Measurements from ENCODE around the gene ADGRG2. TPM values are rescaled to one million over a fixed set of nuclear protein-coding genes. Genes with fewer than 3 reads are reported as not detected.

ADGRG2 gene
- total RNA-seq, 1 experiment from 2014 or later = not detected

DNA sequence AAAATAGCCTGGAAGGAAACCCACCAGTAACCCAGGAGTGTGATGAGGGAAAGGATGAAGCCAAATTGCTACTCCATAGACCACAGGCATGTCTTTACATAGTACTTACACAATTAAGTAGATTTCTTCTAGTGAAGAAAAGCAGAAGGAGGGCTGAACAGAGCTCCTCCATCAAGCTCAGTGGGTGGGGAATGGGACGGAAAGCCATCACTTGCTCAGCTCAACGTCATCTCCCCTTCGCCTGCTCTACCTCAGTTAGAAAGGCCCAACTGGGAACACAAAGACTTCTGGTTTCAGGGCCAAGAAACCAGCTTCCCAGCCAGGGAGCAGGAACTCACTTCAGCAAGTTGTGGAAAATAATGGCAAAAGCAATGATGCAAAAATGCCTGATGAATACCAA is 36.6 kb downstream of the ADGRG2 start:
- TF ChIP-seq POLR2AphosphoS5 (IDR thresholded peaks at IDR 0.05; ENCODE audit: low read depth, low read length) (no peak), CBX3 (IDR thresholded peaks at IDR 0.05; ENCODE audit: low read depth) (no peak), ELF1 (IDR thresholded peaks at IDR 0.05; ENCODE audit: borderline replicate concordance, low read depth) (no peak), ZNF274 (IDR thresholded peaks at IDR 0.05; ENCODE audit: low read depth, low read length) (no peak), JUND (IDR thresholded peaks at IDR 0.05) (no peak), EZH2phosphoT487 (IDR thresholded peaks at IDR 0.05; ENCODE audit: borderline replicate concordance) (no peak), ZFX (IDR thresholded peaks at IDR 0.05) (no peak), YY1 (IDR thresholded peaks at IDR 0.05; ENCODE audit: extremely low read depth, insufficient replicate concordance, low read depth, low read length) (no peak)
- no peak for ATAC-seq
- Histone ChIP-seq H3K4me2 (ENCODE audit: low read length) (no peak overlapping the region), H3K36me3 (ENCODE audit: control insufficient read depth in 1 of 2, insufficient read depth in 2 of 2, low read length in 2 of 2) (no peaks in the 10 kb centered on the region), H3K9me2 (ENCODE audit: insufficient read depth) (no peaks in the 10 kb centered on the region), H3K27ac (ENCODE audit: low read depth, low read length) (no peak overlapping the region), H3K9ac (ENCODE audit: low read length) (no peak overlapping the region), H4K20me1 (ENCODE audit: insufficient read depth) (no peaks in the 10 kb centered on the region), H3K27me3 (ENCODE audit: insufficient read depth, low read length) (no peaks in the 10 kb centered on the region), H3K4me1 (ENCODE audit: control insufficient read depth in 1 of 2, insufficient read depth in 2 of 2, low read length in 2 of 2) (no peaks in the 10 kb centered on the region), H3K4me3 (replicated peaks in 1 of 2; ENCODE audit: low read depth in 1 of 2, low read length in 2 of 2) (no peak overlapping the region), H2AFZ (ENCODE audit: low read depth, low read length, poor library complexity, severe bottlenecking) (no peak overlapping the region), H3K79me2 (ENCODE audit: insufficient read depth, low read length) (no peaks in the 10 kb centered on the region), H3K9me3 (ENCODE audit: control insufficient read depth in 1 of 2, insufficient read depth in 1 of 2, low read depth in 1 of 2, low read length in 2 of 2) (no peaks in the 10 kb centered on the region)
- intact Hi-C loops (cut with micrococcal nuclease) = no loop called here
- no peak for DNase-seq (ENCODE audit: low read depth, low spot score)
- CTCF ChIA-PET = no interaction called here
- no TSS peak for BruUV-seq (replicated peaks)
- RAD21 ChIA-PET (ENCODE audit: low non-redundant PET in 1 of 2, low total read pairs in 2 of 2, uncharacterized antibody in 2 of 2, unreplicated experiment in 2 of 2) = no interaction called here
- POLR2A ChIA-PET = no interaction called here

DNA sequence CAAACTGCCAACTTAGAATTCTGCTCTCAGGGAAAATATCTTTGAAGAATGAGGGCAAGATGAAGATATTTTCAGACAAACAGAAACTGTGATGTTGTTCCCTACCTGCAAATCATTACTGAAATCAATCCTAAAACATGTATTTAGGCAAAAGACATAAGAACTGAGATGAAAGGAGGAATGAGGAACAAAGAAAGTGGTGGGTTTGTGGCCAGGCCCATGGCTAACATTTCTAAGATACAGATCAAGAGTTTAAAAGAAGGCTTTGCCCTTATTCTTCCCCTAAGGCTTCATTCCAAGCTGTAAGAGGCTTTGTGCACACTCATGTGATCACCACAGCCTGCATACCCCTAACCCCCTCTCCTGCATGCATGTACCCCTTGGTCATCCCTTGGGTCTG is 46.5 kb downstream of the ADGRG2 start:
- POLR2A ChIA-PET = no interaction called here
- DNase-seq (ENCODE audit: low read depth, low spot score) (no peak), ATAC-seq (no peak)
- Histone ChIP-seq H2AFZ (ENCODE audit: low read depth, low read length, poor library complexity, severe bottlenecking) (no peak overlapping the region), H3K4me1 (ENCODE audit: control insufficient read depth in 1 of 2, insufficient read depth in 2 of 2, low read length in 2 of 2) (no peaks in the 10 kb centered on the region), H3K9me3 (ENCODE audit: control insufficient read depth in 1 of 2, insufficient read depth in 1 of 2, low read depth in 1 of 2, low read length in 2 of 2) (no peaks in the 10 kb centered on the region), H3K9ac (ENCODE audit: low read length) (no peak overlapping the region), H3K4me2 (ENCODE audit: low read length) (no peak overlapping the region), H3K79me2 (ENCODE audit: insufficient read depth, low read length) (no peaks in the 10 kb centered on the region), H4K20me1 (ENCODE audit: insufficient read depth) (no peaks in the 10 kb centered on the region), H3K27me3 (ENCODE audit: insufficient read depth, low read length) (no peaks in the 10 kb centered on the region), H3K9me2 (ENCODE audit: insufficient read depth) (no peaks in the 10 kb centered on the region), H3K27ac (ENCODE audit: low read depth, low read length) (no peak overlapping the region), H3K4me3 (replicated peaks in 1 of 2; ENCODE audit: low read depth in 1 of 2, low read length in 2 of 2) (no peak overlapping the region), H3K36me3 (ENCODE audit: control insufficient read depth in 1 of 2, insufficient read depth in 2 of 2, low read length in 2 of 2) (no peaks in the 10 kb centered on the region)
- BruUV-seq (replicated peaks) = no TSS peak
- intact Hi-C loops (cut with micrococcal nuclease) = no loop called here
- RAD21 ChIA-PET (ENCODE audit: low non-redundant PET in 1 of 2, low total read pairs in 2 of 2, uncharacterized antibody in 2 of 2, unreplicated experiment in 2 of 2) = no interaction called here
- TF ChIP-seq, protein P1, sequence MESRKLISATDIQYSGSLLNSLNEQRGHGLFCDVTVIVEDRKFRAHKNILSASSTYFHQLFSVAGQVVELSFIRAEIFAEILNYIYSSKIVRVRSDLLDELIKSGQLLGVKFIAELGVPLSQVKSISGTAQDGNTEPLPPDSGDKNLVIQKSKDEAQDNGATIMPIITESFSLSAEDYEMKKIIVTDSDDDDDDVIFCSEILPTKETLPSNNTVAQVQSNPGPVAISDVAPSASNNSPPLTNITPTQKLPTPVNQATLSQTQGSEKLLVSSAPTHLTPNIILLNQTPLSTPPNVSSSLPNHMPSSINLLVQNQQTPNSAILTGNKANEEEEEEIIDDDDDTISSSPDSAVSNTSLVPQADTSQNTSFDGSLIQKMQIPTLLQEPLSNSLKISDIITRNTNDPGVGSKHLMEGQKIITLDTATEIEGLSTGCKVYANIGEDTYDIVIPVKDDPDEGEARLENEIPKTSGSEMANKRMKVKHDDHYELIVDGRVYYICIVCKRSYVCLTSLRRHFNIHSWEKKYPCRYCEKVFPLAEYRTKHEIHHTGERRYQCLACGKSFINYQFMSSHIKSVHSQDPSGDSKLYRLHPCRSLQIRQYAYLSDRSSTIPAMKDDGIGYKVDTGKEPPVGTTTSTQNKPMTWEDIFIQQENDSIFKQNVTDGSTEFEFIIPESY (IDR thresholded peaks at IDR 0.05; ENCODE audit: extremely low read depth, insufficient replicate concordance, low read length) = no peak
- TF ChIP-seq, protein P2, sequence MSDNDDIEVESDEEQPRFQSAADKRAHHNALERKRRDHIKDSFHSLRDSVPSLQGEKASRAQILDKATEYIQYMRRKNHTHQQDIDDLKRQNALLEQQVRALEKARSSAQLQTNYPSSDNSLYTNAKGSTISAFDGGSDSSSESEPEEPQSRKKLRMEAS (IDR thresholded peaks at IDR 0.05) = no peak
- TF ChIP-seq EZH2phosphoT487 (IDR thresholded peaks at IDR 0.05; ENCODE audit: borderline replicate concordance) (no peak), EZH2 (IDR thresholded peaks at IDR 0.05) (no peak), ZFX (IDR thresholded peaks at IDR 0.05) (no peak), FOSL1 (IDR thresholded peaks at IDR 0.05; ENCODE audit: low read depth) (no peak), JUND (IDR thresholded peaks at IDR 0.05) (no peak), SIN3A (IDR thresholded peaks at IDR 0.05; ENCODE audit: low read depth) (no peak), POLR2A (IDR thresholded peaks at IDR 0.05; ENCODE audit: borderline replicate concordance, extremely low read depth, insufficient read depth, insufficient read length) (no peak), YY1 (IDR thresholded peaks at IDR 0.05; ENCODE audit: extremely low read depth, insufficient replicate concordance, low read depth, low read length) (no peak), POLR2AphosphoS5 (IDR thresholded peaks at IDR 0.05; ENCODE audit: low read depth, low read length) (no peak), SRF (IDR thresholded peaks at IDR 0.05; ENCODE audit: low read depth) (no peak)
- CTCF ChIA-PET = no interaction called here

Data from HCT116 (cell line).